Upper lobe of left lung (tissue), 6 donors: ENCODE measurements around the gene RALGAPA2. TPM values are rescaled to one million over a fixed set of nuclear protein-coding genes. Genes with fewer than 3 reads are reported as not detected.

Source experiments
- ATAC-seq, 2 donors: fragments of 200-7000 bp; cut with Tn5 transposase; one replicate each; pipeline ENCODE4 v1.9.1; 2022; ENCODE audit warnings: mild to moderate bottlenecking in 2 of 2, moderate library complexity in 2 of 2; ENCODE audit not compliant: low FRiP score in 2 of 2
- DNase-seq, 2 donors: peaks; one replicate each; pipeline ENCODE4 v3.0.0-alpha.2; 2019 to 2020
- H3K27ac ChIP-seq, 4 donors: fragments of 200-600 bp; sonication (generic); one replicate each; pipeline ENCODE4 v1.5.1; 2016 to 2019
- H3K27me3 ChIP-seq, 4 donors: fragments of 200-600 bp; sonication (generic); one replicate each; pipeline ENCODE4 v1.5.1; 2017 to 2019
- H3K36me3 ChIP-seq, 4 donors: fragments of 200-600 bp; sonication (generic); one replicate each; pipeline ENCODE4 v1.5.1; 2016 to 2019
- H3K4me1 ChIP-seq, 4 donors: fragments of 200-600 bp; sonication (generic); one replicate each; pipeline ENCODE4 v1.5.1; 2018 to 2019
- H3K4me3 ChIP-seq, 4 donors: fragments of 200-600 bp; sonication (generic); one replicate each; pipeline ENCODE4 v1.5.1; 2017 to 2019; ENCODE audit warnings: mild to moderate bottlenecking in 2 of 4, moderate library complexity in 1 of 4
- H3K9me3 ChIP-seq, 4 donors: fragments of 200-600 bp; sonication (generic); one replicate each; pipeline ENCODE4 v1.5.1; 2018 to 2019
- CTCF ChIP-seq, 6 experiments: fragments of 450-650 bp in 4 of 6; fragments of 200-600 bp in 2 of 6; sonication (generic) in 2 of 6; IDR thresholded peaks; one replicate each; pipeline ENCODE4 v1.5.1; 2016 to 2019; ENCODE audit warnings: antibody characterized with exemption in 6 of 6
- EP300 ChIP-seq, 4 donors: sonication (generic); formaldehyde crosslinking; IDR thresholded peaks; one replicate each; pipeline ENCODE4 v1.5.1; 2017; ENCODE audit warnings: antibody characterized with exemption in 4 of 4, control low read depth in 2 of 4
- POLR2A ChIP-seq, 4 donors: fragments of 450-650 bp; IDR thresholded peaks; one replicate each; pipeline ENCODE4 v1.5.1; 2016 to 2017; ENCODE audit warnings: antibody characterized with exemption in 4 of 4, mild to moderate bottlenecking in 2 of 4
- POLR2AphosphoS5 ChIP-seq, 2 donors: sonication (generic); formaldehyde crosslinking; IDR thresholded peaks; one replicate each; pipeline ENCODE4 v1.5.1; 2017; ENCODE audit warnings: antibody characterized with exemption in 2 of 2
- WGBS, 2 donors: methylation state at CpG; one replicate each; pipeline ENCODE4 v1.1.5; 2017 to 2018; 5-methylcytosine and 5-hydroxymethylcytosine counted together
- total RNA-seq, 6 donors: library from RNA; depleted of rRNA in 4 of 6; stranded (reverse); fragments of >200 nt in 4 of 6; gene quantifications; one replicate each; pipeline versions ENCODE4 v1.1.0 to v1.2.1, GENCODE V29; 2016 to 2021
- donor health status: DM: no; HTN: no; CAD: no; lungs with moderate emphysema.
- donor health status: DM: no; HTN: yes; CAD: no; lungs with severe emphysema.

The RALGAPA2 gene
- total RNA-seq, 6 donors from 2014 or later: 50.8 to 95.3 (median 65.3) TPM

GRCh38 chr20:20462185-20462584, 250.3 kb downstream of the RALGAPA2 start:
- 77 to 80% methylated on average over 3 of the region's 3 CpGs for WGBS, 2 donors
- ATAC-seq: no peak

GRCh38 chr20:20461551-20461950, 250.9 kb downstream of the RALGAPA2 start:
- no peaks in the 10 kb centered on the region for H3K9me3 ChIP-seq
- ATAC-seq (no peak), DNase-seq (no peak)
- no peak overlapping the region for H3K4me3 ChIP-seq
- no peaks in the 10 kb centered on the region for H3K27me3 ChIP-seq
- 79 to 98% methylated on average over 2 of the region's 2 CpGs for WGBS, 2 donors
- TF ChIP-seq POLR2AphosphoS5 (IDR thresholded peaks at IDR 0.05) (no peak), CTCF (IDR thresholded peaks at IDR 0.05) (no peak), POLR2A (IDR thresholded peaks at IDR 0.05) (no peak), EP300 (IDR thresholded peaks at IDR 0.05) (no peak)
- peaks cover 5 to 35% (median 9%) of the 10 kb centered on the region in 4 donors for H3K36me3 ChIP-seq
- no peaks in the 10 kb centered on the region for H3K4me1 ChIP-seq
- no peak overlapping the region for H3K27ac ChIP-seq

More at GRCh38 chr20:20462185-20462584, 250.3 kb downstream of the RALGAPA2 start:
- Histone ChIP-seq H3K9me3 (no peaks in the 10 kb centered on the region), H3K4me3 (no peak overlapping the region), H3K4me1 (no peaks in the 10 kb centered on the region), H3K27ac (no peak overlapping the region), H3K36me3 (peaks cover 5 to 35% (median 8%) of the 10 kb centered on the region in 4 donors), H3K27me3 (no peaks in the 10 kb centered on the region)
- no peak for DNase-seq
- TF ChIP-seq CTCF (IDR thresholded peaks at IDR 0.05): no peak
- no peak for TF ChIP-seq POLR2A (IDR thresholded peaks at IDR 0.05)
- TF ChIP-seq EP300 (IDR thresholded peaks at IDR 0.05): no peak
- TF ChIP-seq POLR2AphosphoS5 (IDR thresholded peaks at IDR 0.05): no peak

- DNase-seq (no peak), ATAC-seq (peak in 1 of 2 donors; percentile 34)
- 90 to 95% methylated on average over 5 of the region's 5 CpGs for whole genome bisulfite sequencing, 2 donors
- Histone ChIP-seq H3K27ac (no peak overlapping the region), H3K27me3 (no peaks in the 10 kb centered on the region), H3K36me3 (peaks cover 5 to 39% (median 14%) of the 10 kb centered on the region in 4 donors), H3K9me3 (no peaks in the 10 kb centered on the region), H3K4me3 (no peak overlapping the region), H3K4me1 (no peaks in the 10 kb centered on the region)
- TF ChIP-seq CTCF (IDR thresholded peaks at IDR 0.05): no peak
- no peak for TF ChIP-seq POLR2A (IDR thresholded peaks at IDR 0.05)
- no peak for TF ChIP-seq EP300 (IDR thresholded peaks at IDR 0.05)
- no peak for TF ChIP-seq POLR2AphosphoS5 (IDR thresholded peaks at IDR 0.05)
Measured at GRCh38 chr20:20459726-20460125, 252.7 kb downstream of the RALGAPA2 start.

- Histone ChIP-seq H3K9me3 (no peaks in the 10 kb centered on the region), H3K27me3 (no peaks in the 10 kb centered on the region), H3K36me3 (peaks cover 5 to 40% (median 23%) of the 10 kb centered on the region in 4 donors), H3K4me1 (peaks cover 3 to 11% (median 3%) of the 10 kb centered on the region in 4 donors), H3K27ac (no peak overlapping the region), H3K4me3 (no peak overlapping the region)
- no peak for ATAC-seq
- TF ChIP-seq CTCF (IDR thresholded peaks at IDR 0.05) (no peak), POLR2A (IDR thresholded peaks at IDR 0.05) (no peak), POLR2AphosphoS5 (IDR thresholded peaks at IDR 0.05) (no peak), EP300 (IDR thresholded peaks at IDR 0.05) (no peak)
- no peak for DNase-seq
- WGBS, 2 donors: 84 to 98% methylated on average over 15 of the region's 15 CpGs
Measured at GRCh38 chr20:20457392-20458126, 254.9 kb downstream of the RALGAPA2 start.

GRCh38 chr20:20456741-20457140, 255.7 kb downstream of the RALGAPA2 start:
- Histone ChIP-seq H3K36me3 (peaks cover 5 to 39% (median 23%) of the 10 kb centered on the region in 4 donors), H3K4me3 (no peak overlapping the region), H3K27ac (no peak overlapping the region), H3K9me3 (no peaks in the 10 kb centered on the region), H3K4me1 (peaks cover 5 to 18% (median 8%) of the 10 kb centered on the region in 4 donors), H3K27me3 (no peaks in the 10 kb centered on the region)
- no peak for DNase-seq
- 77 to 86% methylated on average over 2 of the region's 2 CpGs for WGBS, 2 donors
- TF ChIP-seq POLR2A (IDR thresholded peaks at IDR 0.05): no peak
- no peak for TF ChIP-seq CTCF (IDR thresholded peaks at IDR 0.05)
- no peak for ATAC-seq
